T-helper 9 cell (primary cell): Measurements from ENCODE around the gene CNTNAP2.
"Not testable (repeated sequence)": the region's sequence is repeated elsewhere in the genome, so short reads cannot be mapped to it uniquely, and the experiment has no call there.

Source experiments
- DNase-seq: peaks from one replicate; pipeline ENCODE4 v3.0.0-alpha.2; 2020

The CNTNAP2 gene

DNA sequence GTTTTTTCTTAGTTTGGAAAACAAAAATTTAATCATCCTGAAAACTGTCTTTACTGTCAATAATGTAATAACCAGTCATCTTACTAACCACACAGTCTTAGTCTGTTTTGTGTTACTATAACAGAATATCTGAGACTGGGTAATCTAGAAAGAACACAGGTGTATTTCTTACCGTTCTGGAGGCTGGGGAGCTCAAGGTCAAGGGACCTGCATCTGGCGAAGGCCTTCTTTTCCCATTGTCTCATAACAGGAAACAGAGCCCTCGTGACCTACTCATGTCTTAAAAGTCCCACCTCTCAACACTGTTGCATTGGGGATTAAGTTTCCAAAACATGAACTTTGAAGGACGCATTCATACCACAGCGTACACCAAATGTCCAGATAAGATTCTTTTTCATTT is 932.3 kb downstream of the CNTNAP2 start:
- DNase-seq: no peak

DNA sequence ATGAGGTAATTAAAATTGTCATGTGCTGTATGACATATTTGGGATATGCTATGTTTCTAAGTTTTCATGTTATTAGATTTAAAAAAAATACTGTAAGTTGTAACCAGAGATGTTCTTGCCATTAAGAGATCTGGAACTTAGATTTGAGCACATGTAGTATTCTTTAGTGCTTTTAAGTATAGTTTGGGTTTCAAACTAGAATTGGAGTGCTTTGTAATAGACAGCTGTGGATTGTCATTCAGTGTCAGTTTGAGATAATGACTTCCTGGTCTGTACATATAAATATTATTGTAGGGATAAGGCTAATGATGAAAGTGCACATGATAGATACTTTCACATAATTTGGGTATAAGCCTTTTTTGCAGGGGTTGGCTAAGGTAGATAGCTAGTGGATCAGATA is 936.2 kb downstream of the CNTNAP2 start:
- DNase-seq: no peak

DNA sequence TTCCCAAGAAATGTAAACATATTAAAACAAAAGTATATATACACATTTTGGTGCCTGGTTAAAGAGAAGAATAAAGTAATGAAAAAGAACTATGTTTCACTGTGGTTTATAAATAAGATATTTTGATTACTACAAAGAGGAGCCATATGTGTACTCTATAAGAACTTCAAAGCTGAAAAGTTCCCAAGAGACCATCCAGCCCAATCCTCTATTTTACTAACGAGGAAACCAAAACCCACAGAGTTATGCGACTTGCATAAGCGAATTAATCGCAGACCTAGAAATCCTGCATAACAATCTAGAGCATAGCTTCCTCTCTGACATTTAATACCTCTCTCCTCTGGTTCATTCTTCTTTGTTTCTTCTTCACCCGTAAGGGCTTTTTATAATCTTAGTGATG is 937.1 kb downstream of the CNTNAP2 start:
- no peak for DNase-seq

DNA sequence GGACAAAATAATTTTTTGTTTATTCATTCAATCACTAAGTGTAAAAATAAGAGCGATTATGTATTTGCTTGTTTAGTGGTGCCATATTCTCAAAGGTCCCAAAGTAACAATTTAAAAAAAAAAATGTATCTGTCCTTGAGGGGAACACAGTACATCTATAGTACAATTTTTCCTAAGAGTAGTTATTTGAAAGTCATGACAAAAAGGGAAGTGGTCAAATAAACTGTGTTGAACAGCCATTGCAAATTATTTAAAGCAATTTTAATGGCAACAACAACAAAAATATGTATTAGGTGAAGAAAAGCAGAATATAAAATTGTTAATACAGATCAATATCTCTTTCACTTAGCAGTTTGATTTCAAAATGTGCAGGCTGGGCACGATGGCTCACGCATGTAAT is 943.5 kb downstream of the CNTNAP2 start:
- no peak for DNase-seq

DNA sequence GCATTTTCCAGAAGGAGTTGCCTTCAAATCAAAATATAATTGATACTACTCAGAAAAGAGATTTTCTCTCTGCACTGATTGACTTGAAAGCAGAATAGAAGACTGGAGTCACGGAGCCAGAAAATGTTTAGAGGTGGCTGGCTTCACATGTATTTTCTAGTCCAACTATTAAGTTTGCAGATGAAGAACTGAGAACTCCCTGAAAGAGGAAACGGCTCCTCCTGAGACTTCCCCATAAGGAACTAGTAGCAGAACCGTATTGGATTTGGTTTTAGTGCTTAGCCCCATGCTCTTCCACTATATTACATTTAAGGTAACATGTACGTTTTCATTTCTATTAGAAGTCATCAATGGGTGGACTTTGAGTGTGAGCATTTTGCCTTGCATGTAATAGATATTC is 946.3 kb downstream of the CNTNAP2 start:
- DNase-seq: no peak

DNA sequence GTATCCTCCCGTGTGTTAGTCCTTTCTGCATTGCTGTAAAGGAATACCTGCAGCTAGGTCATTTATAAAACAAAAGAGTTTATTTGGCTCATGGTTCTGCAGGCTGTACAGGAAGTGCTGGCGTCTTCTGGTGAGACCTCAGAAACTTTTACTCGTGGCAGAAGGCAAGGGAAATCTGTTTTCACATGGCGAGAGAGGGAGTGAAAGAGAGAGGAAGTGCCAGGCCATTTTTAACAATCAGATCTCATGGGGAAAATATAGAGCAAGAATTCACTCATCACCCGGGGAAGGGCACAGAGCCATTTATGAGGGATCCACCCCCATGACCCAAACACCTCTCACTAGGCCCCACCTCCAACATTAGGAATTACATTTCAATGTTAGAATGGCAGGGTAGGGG is 952.2 kb downstream of the CNTNAP2 start:
- no peak for DNase-seq

DNA sequence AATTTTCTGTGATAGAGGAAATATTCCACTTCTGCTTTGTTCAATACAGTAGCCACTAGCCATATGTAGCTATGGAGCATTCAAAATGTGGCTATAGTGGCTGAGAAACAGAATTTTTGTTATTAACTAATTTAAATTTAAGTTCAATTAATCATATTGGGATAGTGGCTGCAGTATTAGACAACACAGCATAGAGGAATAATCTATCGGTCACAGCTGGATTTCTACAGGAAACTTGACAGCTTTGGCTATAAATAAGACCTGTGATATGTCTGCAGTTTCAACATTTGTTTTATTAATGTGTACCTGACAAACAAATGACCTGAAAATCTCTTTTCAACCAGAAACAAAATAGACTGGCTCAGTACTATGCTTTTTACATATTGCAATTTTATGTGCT is 953.2 kb downstream of the CNTNAP2 start:
- DNase-seq: no peak

DNA sequence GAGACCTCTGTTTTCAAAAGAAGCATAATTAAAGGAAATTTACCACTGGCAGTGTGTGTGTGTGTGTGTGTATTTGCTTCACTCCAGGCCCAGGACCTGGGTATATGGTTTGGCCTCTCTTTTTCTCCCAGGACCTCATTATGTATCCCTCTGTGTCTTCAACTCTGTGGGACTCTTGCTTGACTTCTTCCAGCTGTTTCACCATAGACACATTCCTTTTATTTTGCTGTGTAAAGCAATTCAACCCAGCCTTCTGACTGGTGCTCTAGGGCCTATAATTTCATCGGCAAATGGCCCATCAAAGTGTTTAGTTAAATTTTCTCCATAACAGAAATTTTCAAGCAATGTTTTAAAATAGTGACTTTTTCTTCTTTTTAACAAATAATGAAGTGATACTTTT is 954.3 kb downstream of the CNTNAP2 start:
- no peak for DNase-seq

DNA sequence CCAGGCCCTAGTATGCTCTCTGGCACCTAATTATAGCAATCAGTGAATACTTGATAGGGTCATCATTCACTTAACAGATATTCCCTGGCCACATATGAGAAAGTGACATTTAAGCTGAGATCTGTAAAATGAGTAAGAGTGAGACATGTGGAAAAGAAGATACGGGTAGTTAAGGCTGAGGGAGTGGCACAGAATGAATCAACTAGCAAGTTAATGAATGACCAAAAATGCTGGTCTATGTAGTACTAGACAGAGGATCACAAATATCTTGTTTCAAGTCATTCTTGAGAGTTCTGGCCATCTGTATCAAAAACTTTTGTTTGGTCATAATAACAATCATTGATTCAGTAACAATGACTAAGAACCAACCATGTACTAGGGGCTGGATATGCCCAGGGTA is 954.9 kb downstream of the CNTNAP2 start:
- no peak for DNase-seq

DNA sequence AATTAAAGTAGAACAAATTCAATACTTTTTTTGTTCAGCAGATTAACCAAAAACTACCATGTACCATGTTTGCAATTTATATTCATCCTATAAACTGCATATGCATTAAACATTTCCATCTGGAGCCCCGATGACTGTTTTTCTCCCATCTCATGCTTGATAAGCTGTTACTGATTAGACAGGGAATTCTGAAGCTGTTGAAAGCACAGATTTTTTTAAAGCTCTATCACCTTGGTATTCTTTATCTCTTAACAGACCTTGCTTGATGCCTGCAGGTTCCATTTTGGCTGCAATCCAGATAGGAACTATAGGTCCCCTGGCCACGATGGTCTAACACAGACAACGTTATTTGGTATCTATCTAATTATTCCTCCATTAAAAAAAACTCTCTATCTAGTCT is 961.7 kb downstream of the CNTNAP2 start:
- no peak for DNase-seq

DNA sequence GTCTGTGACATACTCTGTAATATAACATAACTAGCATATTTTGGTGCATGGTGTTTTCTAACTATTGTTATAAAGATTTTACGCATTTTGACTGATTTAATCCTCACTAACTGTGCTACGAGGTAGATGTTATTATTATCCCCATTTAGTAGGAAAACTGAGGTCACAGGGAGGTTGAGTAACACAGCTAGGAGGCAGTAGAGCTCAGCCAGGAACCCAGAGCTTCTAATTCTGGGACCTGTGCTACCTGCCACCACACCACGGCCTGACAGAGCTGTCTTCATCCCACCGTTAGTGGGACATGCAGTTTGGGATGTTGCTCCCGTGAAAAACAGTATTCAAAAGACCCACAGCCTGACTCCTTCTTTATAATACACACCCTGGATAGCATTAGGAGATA is 962.5 kb downstream of the CNTNAP2 start:
- DNase-seq: no peak

DNA sequence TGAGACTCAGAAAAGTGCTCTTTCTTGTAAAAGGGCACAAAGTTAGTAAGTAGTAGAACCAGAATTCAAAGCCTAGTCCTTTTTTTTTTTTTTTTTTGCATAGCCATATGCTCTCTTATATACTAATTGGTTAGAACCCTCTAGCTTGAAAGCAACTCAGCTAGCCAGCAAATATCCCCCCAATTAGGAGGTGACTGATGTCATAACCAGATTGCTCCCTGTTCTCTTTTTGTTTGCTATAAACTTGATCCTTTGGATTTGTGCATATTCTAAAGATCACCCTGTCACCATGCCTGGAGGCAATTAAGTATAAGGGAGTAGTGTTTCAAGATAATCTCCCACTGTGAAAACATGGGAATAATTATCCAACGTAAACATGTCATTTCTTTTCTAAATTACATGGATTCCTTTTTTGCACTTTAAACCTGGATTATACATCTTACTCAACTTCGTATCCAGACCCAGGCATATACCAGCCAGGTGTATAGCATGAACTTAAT is 963.4 kb downstream of the CNTNAP2 start:
- DNase-seq: no peak

DNA sequence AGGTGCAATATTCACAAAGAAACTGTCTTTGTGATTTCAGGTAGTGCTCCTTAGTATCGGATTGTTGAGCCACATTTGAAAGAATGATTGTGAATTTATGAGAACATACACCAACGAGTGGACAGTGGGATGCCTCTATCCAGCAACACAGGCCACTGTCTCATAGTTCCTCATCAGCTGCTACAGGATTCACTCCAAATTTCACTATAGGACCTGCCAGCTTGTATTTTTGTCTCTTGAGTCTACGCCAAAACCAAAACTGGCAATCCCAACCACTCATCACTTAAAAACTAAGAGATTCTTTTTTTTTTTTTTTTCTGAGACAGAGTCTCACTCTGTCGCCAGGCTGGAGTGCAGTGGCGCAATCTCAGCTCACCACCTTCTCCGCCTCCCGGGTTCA is 964.5 kb downstream of the CNTNAP2 start:
- DNase-seq: no peak

DNA sequence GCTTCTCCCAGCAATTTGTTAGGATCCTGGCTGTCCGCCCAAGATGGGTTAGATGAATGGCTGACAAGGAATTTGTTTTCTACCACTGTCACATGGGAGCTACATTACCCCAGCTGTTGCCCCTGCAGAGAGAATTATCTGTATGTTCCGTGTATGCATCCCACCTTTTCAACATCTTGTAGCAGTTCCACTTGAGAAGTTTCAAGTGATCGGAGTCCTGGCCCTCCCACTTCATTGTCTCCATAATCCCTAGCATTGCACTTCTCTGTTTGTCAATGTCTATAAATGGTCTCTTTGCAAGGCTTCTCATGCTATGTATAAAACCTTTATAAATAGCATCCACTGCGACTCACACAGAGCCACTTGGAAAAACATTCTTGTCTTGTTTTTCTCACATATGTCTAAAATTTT is 972.5 kb downstream of the CNTNAP2 start:
- DNase-seq: no peak

DNA sequence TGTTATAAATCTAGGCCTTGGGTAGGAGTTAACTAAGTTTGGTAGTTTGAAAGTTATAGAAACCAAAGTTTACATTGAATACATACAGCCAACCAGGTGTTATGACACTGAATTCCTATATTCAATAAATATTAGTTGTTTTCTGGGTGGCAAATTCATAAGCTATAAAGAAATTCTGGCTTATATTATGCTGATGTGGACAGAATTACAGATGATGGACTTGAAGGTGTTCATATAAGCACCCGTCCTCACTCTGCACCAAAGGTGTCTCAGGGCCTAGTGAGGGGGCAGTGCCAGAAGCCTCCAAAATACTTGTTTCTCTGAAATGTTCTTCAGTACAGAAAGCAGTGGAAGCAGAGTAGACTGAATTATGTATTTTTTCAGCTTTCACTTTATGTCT is 973.0 kb downstream of the CNTNAP2 start:
- DNase-seq: no peak

DNA sequence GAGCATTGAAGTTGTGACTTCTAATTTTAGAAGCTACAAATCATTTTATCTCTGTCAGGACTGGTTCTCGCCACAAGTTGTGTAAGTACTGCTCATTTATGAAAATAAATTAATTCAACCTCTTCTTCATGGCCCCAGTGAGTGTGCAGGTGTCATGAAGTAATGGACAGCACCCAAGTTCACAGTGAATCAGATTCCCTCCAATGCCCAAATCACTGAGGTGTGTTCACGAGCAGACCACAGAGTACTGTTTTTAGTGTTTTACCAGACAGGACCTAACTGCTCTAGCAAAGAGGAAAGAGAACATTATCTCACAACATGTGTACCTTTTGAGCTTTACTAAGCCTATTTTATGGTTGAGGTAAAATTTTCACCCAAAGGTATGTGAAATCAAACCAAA is 980.0 kb downstream of the CNTNAP2 start:
- DNase-seq: no peak

DNA sequence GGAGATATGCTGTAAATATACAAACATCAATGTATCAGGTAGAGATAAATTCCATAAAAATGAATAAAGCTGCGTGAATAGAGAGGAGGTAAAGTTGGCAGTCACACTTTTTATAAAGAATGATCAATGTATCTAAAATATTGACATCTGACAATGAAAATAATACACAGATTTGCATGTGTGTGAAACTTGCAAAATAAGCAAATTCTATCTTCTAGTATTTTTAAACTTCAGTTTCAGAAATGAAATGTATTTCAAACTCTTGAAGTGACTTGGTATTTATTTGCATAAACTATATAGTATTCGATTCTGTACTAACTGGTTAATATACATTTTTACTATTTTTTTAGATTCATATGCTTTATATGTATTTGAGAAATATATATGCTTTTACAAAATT is 986.6 kb downstream of the CNTNAP2 start:
- DNase-seq: no peak

DNA sequence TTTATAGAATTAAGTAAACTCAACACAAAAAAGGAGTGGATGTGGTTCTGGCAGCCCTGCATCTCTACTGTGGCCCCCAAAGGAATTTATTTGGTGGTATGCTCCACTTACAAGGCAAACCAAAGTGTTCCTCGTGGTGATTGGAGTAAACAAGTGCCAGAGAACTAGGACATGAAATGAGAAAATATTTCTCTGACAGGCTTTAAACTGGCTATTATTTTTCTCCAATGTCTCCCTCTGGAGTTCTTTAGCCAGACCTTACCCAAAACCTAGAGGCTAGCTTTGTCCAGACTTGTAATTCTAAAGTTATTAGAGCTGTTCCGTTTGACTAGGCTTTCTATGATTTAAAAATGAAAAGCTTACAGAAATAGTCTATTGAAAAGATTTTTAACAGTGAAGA is 990.1 kb downstream of the CNTNAP2 start:
- DNase-seq: no peak

DNA sequence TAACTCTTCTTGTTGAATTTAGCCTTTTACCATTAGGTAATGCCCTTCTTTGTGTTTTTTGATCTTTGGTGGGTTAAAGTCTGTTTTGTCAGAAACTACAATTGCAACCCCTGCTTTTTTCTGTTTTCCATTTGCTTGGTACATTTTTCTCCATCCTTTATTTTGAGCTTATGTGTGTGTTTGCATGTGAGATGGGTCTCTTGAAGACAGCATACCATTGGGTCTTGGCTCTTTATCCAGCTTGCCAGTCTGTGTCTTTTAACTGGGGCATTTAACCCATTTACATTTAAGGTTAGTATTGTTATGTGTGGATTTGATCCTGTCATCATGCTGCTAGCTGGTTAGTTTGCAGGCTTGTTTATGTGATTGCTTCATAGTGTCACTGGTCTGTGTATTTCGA is 997.9 kb downstream of the CNTNAP2 start:
- not testable (repeated sequence) for DNase-seq

DNA sequence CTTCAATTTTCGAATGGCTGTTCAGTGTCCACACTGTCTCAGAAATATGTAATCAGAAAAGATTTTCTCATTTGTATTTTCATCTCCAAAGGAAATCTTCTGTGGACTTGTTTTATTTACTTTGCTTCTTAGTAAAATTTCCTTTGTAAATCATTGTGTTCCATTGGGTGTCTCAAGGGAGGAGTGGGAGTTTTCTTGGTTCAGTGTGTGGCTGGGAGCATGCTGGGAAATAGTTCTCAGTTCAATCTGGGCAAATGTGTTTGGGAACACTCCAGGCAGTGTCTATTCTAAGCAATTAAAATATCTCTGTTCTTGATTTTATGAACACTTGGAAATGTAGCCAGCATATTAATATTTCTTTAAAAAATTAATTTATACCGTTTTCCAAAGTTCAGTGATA is 1019.8 kb downstream of the CNTNAP2 start:
- DNase-seq: no peak

DNA sequence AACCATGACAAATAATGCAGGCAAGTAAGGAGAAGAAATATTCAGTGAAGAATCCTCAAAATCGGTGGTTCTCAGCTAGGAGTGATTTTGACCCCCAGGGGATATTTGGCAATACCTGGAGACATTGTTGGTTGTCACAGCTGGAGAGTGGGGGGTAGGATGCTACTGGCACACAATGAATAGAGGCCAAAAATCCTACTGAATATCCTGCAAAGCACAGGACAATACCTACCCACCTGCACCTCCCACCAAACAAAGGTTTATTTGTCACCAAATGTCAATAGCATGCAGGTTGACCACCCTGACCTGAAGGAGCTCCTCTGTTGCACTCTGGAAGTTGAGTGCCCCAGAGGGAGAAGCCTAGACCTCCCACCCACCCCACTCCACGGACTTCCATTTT is 1028.6 kb downstream of the CNTNAP2 start:
- no peak for DNase-seq

DNA sequence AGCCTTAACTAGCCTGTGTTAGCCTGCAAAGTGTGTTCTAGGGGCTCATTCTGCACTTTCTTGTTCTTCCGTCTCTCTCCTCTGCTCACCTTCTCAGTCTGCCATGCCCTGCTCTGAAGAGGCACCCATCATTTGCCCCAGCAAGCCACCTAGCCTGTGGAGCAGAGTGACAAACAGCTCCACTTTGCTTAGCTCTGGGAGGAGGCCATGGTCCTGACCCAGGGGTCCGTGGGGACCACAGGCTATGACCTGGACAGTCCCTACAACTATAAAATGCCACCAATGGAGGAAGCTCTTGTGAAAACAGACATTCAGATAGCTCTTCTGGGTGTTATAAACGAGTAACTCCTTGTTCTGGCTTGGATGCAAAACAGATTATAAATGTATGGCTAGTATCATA is 1029.6 kb downstream of the CNTNAP2 start:
- no peak for DNase-seq

DNA sequence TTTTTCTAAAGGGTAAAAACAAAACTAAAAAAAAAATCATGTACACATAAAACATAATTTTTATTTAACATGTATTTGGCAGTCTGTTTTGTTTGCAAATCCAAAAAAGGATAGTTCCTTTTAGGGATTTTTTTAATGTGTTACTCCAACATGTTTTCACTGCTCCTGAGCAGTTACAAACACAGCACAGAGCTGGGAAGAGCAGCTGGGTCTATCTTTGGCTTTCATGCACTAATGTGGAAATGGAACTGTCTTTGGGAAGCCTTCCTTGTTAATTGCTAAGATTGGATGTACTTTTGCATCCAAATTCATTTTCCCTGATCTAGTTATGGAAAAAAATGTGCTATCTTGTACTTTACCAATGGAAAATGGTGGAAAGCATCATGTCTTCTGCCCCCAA is 1035.1 kb downstream of the CNTNAP2 start:
- no peak for DNase-seq

DNA sequence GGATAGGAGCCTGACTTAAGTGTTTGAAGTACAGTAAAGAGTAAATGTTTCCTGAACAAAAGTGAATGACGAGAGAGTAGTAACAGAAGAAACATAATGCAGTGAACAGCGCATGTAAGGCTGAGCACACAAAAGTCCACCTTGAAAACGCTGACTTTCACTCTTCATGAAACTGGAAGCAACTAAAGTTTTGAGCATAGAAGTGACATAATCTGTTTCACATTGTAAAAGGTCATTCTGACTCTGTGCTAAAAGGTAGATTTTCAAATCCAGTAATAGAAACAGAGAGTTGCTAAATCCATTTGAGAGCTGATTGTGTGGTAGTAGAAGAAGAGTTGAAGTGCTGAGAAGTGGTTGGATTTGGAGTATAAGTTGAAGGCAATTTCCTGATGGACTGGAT is 1037.0 kb downstream of the CNTNAP2 start:
- DNase-seq: no peak

DNA sequence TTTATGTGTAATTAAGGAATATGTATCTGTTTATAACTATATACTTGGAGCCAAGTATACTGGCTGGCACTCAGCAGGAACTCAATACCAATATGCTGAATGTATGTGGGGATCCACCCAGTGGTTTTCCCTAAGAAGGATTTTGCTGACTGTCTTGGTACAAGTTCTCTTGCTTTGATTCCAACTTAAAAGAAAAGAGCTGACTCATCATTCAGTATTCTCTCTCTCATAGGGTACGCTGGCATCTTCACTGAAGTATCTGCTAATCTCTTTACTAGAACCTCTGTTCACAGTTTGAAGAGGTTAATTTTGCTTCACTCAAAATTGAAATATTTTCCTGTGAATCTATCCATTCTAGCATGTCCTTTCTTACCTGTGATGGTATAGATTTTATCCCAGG is 1044.8 kb downstream of the CNTNAP2 start:
- DNase-seq: no peak
